ENCODE data around the gene ATL3. TPM values are rescaled to one million over a fixed set of nuclear protein-coding genes. Genes with fewer than 3 reads are reported as not detected.
"Not testable (repeated sequence)": the region's sequence is repeated elsewhere in the genome, so short reads cannot be mapped to it uniquely, and the experiment has no call there.

The ATL3 gene
- total RNA-seq, 1 experiment from 2014 or later: 25.7 TPM

DNA sequence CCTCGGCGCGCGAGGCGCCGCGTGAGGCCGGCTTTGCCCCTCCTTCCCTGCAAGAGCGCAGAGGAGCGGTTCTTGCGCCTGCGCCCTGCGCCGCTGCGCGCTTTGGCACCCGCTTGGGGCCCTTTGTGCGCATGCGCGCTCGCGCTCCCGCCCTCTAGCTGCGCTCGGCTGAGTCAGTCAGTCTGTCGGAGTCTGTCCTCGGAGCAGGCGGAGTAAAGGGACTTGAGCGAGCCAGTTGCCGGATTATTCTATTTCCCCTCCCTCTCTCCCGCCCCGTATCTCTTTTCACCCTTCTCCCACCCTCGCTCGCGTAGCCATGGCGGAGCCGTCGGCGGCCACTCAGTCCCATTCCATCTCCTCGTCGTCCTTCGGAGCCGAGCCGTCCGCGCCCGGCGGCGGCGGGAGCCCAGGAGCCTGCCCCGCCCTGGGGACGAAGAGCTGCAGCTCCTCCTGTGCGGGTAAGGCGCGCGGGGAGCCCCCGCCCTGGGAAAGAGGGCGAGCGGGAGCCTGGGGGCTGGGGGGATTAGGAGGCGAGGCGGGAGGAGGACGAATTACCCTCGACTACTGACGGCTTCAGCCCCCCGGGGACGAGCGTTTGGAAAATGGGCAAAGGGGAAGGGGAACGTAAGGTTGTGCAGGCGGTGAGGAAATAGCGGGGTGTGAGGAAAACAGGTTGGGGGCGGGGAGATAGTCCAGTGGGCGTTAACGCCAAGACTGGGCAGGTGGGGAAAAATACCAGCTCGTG is 10.3 kb upstream of the ATL3 start, which contains the start of gene RTN3:
Gene RTN3 (plus strand): TSS at position 180 of the 745 bp plus-strand sequence. CDS start 137 bp downstream, at position 317.
- peak; percentile 100 for DNase-seq (ENCODE audit: low spot score)

DNA sequence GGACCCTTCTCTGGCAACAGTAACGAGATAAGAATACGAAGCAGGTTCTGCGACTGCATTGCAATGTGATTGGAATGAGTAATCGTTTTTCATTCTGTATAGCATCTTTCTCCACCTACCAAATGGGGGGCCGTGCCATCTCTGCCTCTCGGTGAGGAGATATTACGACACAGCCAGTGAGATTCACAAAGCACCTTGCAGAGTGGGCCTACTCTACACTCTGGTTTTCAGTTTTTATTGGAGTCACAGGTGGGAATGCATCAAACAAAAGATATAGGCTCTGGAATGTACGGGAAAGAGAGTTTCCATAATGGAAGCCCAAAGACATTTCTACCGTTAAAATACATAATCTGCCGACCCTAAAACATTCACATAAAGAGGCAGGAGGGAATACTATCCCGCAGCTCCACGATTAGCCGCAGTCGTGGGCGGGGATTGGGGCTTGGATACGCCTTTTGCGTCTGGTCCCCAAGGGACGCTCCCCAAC is 9.7 kb upstream of the ATL3 start:
- DNase-seq (ENCODE audit: low spot score): no peak

DNA sequence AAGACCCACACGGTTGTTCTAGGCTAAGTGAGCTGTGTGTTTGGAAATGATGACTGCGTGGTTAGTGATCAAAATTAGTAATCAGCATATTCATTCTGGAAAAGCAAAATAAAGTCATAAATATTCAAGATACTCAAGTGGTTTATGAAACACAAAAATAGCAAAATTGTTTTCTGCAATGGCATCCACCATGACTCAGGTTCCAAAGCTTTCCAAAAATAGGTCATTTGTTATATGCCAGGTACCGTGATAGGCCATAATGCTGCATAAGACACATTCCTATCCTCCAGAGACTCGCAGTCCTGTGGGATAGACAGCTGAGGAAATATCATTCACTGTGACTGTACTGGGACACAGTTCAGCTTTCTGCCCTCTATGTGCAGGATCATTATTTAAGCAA is 2.4 kb upstream of the ATL3 start:
- no peak for DNase-seq (ENCODE audit: low spot score)

DNA sequence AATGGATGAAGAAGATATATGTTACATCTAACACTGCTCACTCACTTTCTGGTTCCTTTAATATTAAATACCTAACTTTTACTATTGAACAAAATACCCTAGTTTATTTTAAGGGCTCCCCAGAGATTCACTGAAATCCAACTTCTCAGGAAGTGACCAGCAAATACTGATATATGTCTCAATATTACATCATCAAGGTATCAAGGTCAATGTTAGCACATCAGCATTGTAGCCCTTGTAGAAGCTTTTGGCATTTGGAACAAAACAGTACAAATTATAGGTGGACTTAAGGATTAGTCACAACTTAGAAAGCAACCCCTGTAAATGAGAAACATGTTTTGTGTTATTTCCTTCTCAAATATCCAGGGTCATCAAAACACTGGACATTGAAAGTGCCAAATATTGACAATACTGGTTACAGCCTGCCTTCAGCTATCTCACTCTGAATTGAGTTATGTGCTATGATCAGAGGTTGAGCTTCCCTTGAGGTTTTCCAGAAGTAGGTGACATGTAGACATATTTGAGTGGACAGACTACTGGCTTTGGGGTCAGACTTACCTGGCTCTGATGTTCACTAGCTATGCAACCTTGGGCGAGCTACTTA is 1.9 kb upstream of the ATL3 start:
- DNase-seq (ENCODE audit: low spot score): no peak

GRCh38 chr11:63672156-63672463 is 934 bp upstream of the ATL3 start:
- no peak for DNase-seq (ENCODE audit: low spot score)

- DNase-seq (ENCODE audit: low spot score): peak; percentile 84
Measured at GRCh38 chr11:63670433-63671321, 499 bp downstream of the ATL3 start.

DNA sequence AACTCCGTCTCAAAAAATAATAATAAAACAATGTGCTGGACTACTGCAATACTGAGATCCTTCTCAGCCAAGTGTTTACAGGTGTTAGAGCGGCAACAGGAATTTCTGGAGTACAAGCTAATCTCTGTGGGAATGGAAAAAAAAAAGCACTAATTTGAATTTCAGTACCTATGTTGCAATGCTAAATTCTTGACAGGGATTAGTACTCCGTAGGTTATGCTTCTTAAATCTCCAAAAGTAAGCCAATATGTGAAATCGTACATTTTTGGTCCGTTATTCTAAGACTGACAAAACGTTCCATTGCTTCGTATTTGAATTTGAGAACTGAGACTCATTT is 1.1 kb downstream of the ATL3 start:
- no peak for DNase-seq (ENCODE audit: low spot score)

DNA sequence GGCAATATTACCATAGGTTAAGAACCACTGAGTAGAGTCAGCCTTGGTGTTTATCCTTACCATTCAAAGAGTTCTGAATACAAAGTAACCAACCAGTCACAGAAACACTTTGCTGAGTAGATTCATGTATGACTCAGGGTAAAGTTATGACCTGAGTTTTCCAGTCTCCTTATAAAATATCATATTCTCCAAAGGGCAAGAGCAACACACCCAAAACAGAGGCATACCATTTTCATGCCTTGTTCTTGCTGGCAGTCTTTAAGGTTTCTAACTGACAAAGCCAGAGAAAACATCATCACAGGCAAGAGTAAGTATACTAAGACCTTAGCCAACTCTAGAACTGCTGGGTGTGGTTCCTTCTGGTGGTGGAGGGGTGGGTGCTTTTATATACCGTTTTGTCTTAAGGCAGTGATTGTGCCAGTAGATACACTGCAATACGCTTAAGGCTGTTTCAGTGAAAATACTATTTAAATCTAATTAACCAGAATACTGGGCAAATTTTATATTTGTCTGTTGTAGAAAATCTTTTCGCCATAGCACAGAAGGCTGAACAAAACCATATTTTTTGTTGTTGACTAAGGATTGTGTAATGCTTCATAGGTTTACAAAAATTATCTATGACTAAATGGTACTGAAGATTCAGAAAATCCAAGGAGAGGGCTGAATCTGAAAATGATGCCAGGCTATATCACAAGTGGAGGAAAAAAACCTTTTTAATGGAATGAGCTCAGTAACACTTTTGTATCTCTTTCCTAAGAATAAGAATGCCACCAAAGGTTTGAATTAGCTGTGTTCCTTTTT is 3.0 kb downstream of the ATL3 start:
- peak; percentile 28 for DNase-seq (ENCODE audit: low spot score)

DNA sequence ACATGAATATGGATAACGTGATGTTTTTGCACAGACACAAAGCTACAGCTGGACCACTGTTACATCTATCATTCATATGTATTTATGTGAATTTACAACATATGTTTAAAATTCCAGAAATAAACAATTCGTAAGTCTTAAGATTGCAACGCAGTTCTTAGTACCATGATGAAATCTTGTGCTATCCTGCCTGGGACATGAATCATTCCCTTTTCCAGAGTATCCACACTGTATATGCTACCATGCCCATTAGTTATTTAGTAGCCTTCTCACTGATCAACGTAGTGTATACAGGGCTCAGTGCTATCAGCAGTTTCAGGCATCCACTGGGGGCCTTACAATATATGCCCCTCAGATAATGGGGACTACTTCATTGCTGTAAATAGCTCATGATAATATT is 4.3 kb downstream of the ATL3 start:
- DNase-seq (ENCODE audit: low spot score): no peak

- no peak for DNase-seq (ENCODE audit: low spot score)
Measured at GRCh38 chr11:63663809-63664208, 7.4 kb downstream of the ATL3 start.

DNA sequence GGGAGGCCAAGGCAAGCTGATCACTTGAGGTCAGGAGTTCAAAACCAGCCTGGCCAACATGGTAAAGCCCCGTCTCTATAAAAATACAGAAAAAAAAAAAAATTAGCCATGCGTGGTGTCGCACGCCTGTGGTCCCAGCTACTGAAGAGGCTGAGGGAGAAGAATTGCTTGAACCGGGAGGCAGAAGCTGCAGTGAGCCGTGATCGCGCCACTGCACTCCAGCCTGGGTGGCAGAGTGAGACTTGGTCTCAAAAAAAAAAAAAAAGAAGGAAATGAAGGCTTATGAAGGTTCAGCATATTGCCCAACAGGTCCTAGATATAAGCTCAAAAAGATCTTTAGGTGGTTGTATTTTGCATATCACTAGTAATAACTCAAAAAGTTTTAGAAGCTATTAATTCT is 10.2 kb downstream of the ATL3 start:
- no peak for DNase-seq (ENCODE audit: low spot score)

- DNase-seq (ENCODE audit: low spot score): no peak
Measured at GRCh38 chr11:63652671-63653070, 18.5 kb downstream of the ATL3 start.

- no peak for DNase-seq (ENCODE audit: low spot score)
Measured at GRCh38 chr11:63643205-63643604, 28.0 kb downstream of the ATL3 start.

DNA sequence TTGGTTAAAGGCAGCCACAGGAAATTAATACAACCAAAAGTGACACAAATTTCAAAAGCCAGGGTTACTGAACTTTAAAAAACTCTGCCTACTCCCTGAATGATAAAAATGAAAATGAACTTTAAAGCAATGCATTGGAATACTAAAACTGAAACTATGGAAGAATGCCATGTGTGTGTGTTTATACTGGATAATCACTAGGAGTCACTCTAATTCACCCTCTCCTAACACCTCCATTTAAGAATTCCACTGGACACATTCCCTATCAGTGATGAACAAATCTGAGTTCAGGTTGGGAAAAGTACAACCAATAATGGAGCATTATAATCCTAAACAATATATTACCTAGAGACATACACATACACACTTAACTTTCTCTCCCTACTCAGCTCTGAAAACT is 29.4 kb downstream of the ATL3 start:
- no peak for DNase-seq (ENCODE audit: low spot score)

- DNase-seq (ENCODE audit: low spot score): no peak
Measured at GRCh38 chr11:63639199-63639832, 31.9 kb downstream of the ATL3 start.

DNA sequence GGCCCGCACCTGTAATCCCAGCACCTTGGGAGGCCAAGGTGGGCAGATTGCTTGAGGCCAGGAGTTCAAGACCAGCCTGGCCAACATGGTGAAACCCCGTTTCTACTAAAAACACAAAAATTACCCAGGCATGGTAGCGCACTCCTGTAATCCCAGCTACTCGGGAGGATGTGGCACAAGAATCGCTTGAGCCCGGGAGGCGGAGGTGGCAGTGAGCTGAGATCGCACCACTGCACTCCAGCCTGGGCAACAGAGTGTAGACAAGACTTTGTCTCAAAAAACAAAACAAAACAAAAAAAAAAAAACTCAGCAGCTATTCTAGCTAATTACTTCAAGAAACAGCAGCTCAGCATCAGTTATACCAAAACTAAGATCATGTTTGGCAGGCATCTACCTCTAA is 32.7 kb downstream of the ATL3 start:
- DNase-seq (ENCODE audit: low spot score): not testable (repeated sequence)

GRCh38 chr11:63635762-63636465 is 35.3 kb downstream of the ATL3 start:
- peak; percentile 95 for DNase-seq (ENCODE audit: low spot score)

- no peak for DNase-seq (ENCODE audit: low spot score)
Measured at GRCh38 chr11:63629426-63629825, 41.8 kb downstream of the ATL3 start.

DNA sequence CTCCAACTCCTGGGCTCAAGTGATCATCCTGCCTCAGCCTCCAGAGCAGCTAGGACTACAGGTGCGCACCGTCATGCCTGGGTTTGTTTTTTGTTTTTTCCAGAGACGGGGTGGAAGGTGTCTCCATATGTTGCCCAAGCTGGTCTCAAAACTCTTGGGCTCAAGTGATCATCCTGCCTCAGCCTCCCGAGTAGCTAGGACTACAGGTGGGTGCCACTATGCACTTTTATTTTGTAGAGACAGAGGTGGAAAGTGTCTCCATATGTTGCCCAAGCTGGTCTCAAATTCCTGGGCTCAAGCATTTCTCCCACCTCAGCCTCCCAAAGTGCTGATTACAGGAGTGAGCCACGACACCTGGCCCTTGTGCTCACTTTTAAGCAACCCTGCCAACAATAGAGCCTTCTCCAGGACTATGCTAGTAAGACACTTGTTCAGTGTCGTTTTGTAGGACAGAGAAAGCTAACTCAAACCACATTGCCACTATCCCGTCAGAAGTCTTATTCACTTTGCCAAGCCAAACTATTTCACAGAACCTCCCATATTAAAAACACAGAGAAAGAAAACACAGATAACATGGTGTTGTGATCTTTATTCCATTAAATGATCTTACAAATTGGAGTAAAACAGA is 47.5 kb downstream of the ATL3 start:
- DNase-seq (ENCODE audit: low spot score): no peak

DNA sequence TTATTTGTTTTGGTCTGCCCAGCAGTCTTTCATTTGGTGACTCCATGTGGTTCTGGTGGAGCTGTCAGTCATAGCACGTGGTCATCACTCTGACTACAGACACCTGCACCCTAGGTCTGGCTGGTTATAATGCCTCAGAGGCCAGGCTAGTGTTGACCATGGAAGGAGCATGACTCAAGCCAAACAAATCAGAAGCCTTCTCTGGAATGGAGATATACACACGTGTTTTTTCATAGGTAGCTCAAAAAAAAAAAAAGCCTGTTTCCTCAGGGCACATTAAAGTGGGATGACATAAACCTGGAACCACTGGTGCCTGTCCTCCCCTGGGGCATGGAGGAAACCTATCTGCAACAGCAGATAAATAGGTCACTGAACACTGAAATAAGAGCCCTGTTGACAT is 48.9 kb downstream of the ATL3 start:
- DNase-seq (ENCODE audit: low spot score): peak; percentile 75
